Measurements from ENCODE around the gene COMT. TPM values are rescaled to one million over a fixed set of nuclear protein-coding genes. Genes with fewer than 3 reads are reported as not detected.

COMT gene
- polyA plus RNA-seq, 1 experiment: 332 TPM

- TF ChIP-seq CTCF (IDR thresholded peaks at IDR 0.05; ENCODE audit: insufficient read depth, low read depth, low read length): 0 out of 2 replicates have a peak, but pooled peaks have one; percentile 6
- Histone ChIP-seq H3K36me3 (ENCODE audit: control insufficient read depth, insufficient read depth, low read length) (no peaks in the 10 kb centered on the region), H3K4me3 (ENCODE audit: low read depth, low read length) (peak within 1 kb of the TSS; percentile 54), H3K27me3 (ENCODE audit: control insufficient read depth, insufficient read depth, low read length) (peaks cover 6% of the 10 kb centered on the region)
- CTCF ChIA-PET: no interaction called here
- DNase-seq (ENCODE audit: low read depth): peak; percentile 8
- POLR2A ChIA-PET: no interaction called here
Observed at GRCh38 chr22:20016734-20017621, 75.4 kb downstream of the COMT start, which contains the start of gene ARVCF. Gene ARVCF, minus strand, starts transcription at chr22:20016823. Its CDS starts 26,029 bp downstream, at chr22:19990794.

- CTCF ChIA-PET: interaction anchor here (0.7 to 0.8 kb wide), 2 partner anchors 15 to 17 kb away, joined by 3 read pairs; no protein-coding TSS in a partner anchor
- POLR2A ChIA-PET: no interaction called here
- H3K4me3 ChIP-seq (ENCODE audit: low read depth, low read length): no peak overlapping the region
- peaks cover 6% of the 10 kb centered on the region for H3K27me3 ChIP-seq (ENCODE audit: control insufficient read depth, insufficient read depth, low read length)
- H3K36me3 ChIP-seq (ENCODE audit: control insufficient read depth, insufficient read depth, low read length): no peaks in the 10 kb centered on the region
- DNase-seq (ENCODE audit: low read depth): no peak
- no peak for TF ChIP-seq CTCF (IDR thresholded peaks at IDR 0.05; ENCODE audit: insufficient read depth, low read depth, low read length)
Observed at GRCh38 chr22:20017622-20017958, 76.0 kb downstream of the COMT start.

- no peak for DNase-seq (ENCODE audit: low read depth)
- no peak for TF ChIP-seq CTCF (IDR thresholded peaks at IDR 0.05; ENCODE audit: insufficient read depth, low read depth, low read length)
- no peaks in the 10 kb centered on the region for H3K36me3 ChIP-seq (ENCODE audit: control insufficient read depth, insufficient read depth, low read length)
- ChIA-PET POLR2A (no interaction called here), CTCF (interaction anchor here (0.7 to 0.8 kb wide), 2 partner anchors 14 to 17 kb away, joined by 3 read pairs; no protein-coding TSS in a partner anchor)
- no peak overlapping the region for H3K4me3 ChIP-seq (ENCODE audit: low read depth, low read length)
- peaks cover 6% of the 10 kb centered on the region for H3K27me3 ChIP-seq (ENCODE audit: control insufficient read depth, insufficient read depth, low read length)
Observed at GRCh38 chr22:20018001-20018400, 76.4 kb downstream of the COMT start.

Other genes with a start within 250 kb of the COMT start
- 21.0 and 38.8 TPM in 2 replicates for gene SEPTIN5, start 227.3 kb upstream of the COMT start, polyA plus RNA-seq (2011; rRNA removed)
- gene GP1BB, start 218.2 kb upstream of the COMT start, polyA plus RNA-seq (2011; rRNA removed): 1.3 and 4.2 TPM in 2 replicates
- gene TBX1, start 181.0 kb upstream of the COMT start, polyA plus RNA-seq (2011; rRNA removed): not detected in 2 replicates
- 1.3 and 3.6 TPM in 2 replicates for gene GNB1L, start 86.9 kb upstream of the COMT start, polyA plus RNA-seq (2011; rRNA removed)
- gene RTL10, start 86.9 kb upstream of the COMT start, polyA plus RNA-seq (2011; rRNA removed): 11.7 and 18.9 TPM in 2 replicates
- 16.0 and 28.5 TPM in 2 replicates for gene TXNRD2, start within 50 bp of the COMT start, polyA plus RNA-seq (2011; rRNA removed)
- gene ARVCF, start 75.1 kb downstream of the COMT start, polyA plus RNA-seq (2011; rRNA removed): 2.5 and 3.8 TPM in 2 replicates
- 33.4 and 51.7 TPM in 2 replicates for gene TANGO2, start 79.3 kb downstream of the COMT start, polyA plus RNA-seq (2011; rRNA removed)
- gene DGCR8, start 138.5 kb downstream of the COMT start, polyA plus RNA-seq (2011; rRNA removed): 16.3 and 21.3 TPM in 2 replicates
- gene RANBP1, start 174.3 kb downstream of the COMT start, polyA plus RNA-seq (2011; rRNA removed): 164 and 166 TPM in 2 replicates
- gene TRMT2A, start 175.5 kb downstream of the COMT start, polyA plus RNA-seq (2011; rRNA removed): 20.1 and 34.2 TPM in 2 replicates
- 15.1 and 32.2 TPM in 2 replicates for gene ZDHHC8, start 190.0 kb downstream of the COMT start, polyA plus RNA-seq (2011; rRNA removed)
- gene CCDC188, start 209.3 kb downstream of the COMT start, polyA plus RNA-seq (2011; rRNA removed): 4.9 and 6.5 TPM in 2 replicates

All from BJ (cell line).